Naive thymus-derived CD8-positive, alpha-beta T cell (primary cell): ENCODE results near the gene MAPKBP1. TPM values are rescaled to one million over a fixed set of nuclear protein-coding genes. Genes with fewer than 3 reads are reported as not detected.
A peak's percentile ranks its signal among the peaks of the same experiment; 100 is the strongest.
"Not testable (repeated sequence)": the region's sequence is repeated elsewhere in the genome, so short reads cannot be mapped to it uniquely, and the experiment has no call there.

Experiments
- ATAC-seq, 2 donors: fragments of 150-1000 bp; cut with Tn5 transposase in 1 of 2; sonication (Bioruptor Pico), chemical (Tn5 transposase) in 1 of 2; 1 replicate in 1 of 2; 2 replicates in 1 of 2; pipeline ENCODE4 v1.10.0; 2021; ENCODE audit warnings: mild to moderate bottlenecking in 2 of 2, moderate library complexity in 2 of 2
- POLR2A ChIA-PET: fragments of 350-600 bp; sonication (Branson Sonifier 250); formaldehyde crosslinking; loops from one replicate; lab custom pipeline; 2021; ENCODE audit warnings: antibody characterized with exemption; lab: Charles Lee
- DNase-seq, 10 donors: peaks; one replicate each; pipeline versions ENCODE4 v3.0.0 to v3.0.0-alpha.2; 2020 to 2022
- H3K27ac Mint-ChIP-seq, 10 donors: one replicate each; pipeline ENCODE4 v1.8.0; 2020 to 2022; ENCODE audit warnings: mild to moderate bottlenecking in 10 of 10, mixed read lengths in 10 of 10, moderate library complexity in 4 of 10, inconsistent platforms in 1 of 10
- H3K27me3 Mint-ChIP-seq, 5 donors: one replicate each; pipeline ENCODE4 v1.8.0; 2021 to 2022; ENCODE audit warnings: mixed read lengths in 5 of 5
- H3K36me3 Mint-ChIP-seq, 3 donors: one replicate each; pipeline ENCODE4 v1.8.0; 2020 to 2022; ENCODE audit warnings: mixed read lengths in 3 of 3, mild to moderate bottlenecking in 2 of 3, inconsistent platforms in 1 of 3
- H3K4me1 Mint-ChIP-seq, 4 donors: one replicate each; pipeline ENCODE4 v1.8.0; 2021 to 2022; ENCODE audit warnings: mixed read lengths in 4 of 4
- H3K4me3 Mint-ChIP-seq, 10 donors: one replicate each; pipeline ENCODE4 v1.8.0; 2020 to 2022; ENCODE audit warnings: mild to moderate bottlenecking in 10 of 10, mixed read lengths in 10 of 10, moderate library complexity in 6 of 10, inconsistent platforms in 1 of 10
- H3K9me3 Mint-ChIP-seq, 9 donors: one replicate each; pipeline ENCODE4 v1.8.0; 2020 to 2022; ENCODE audit warnings: mixed read lengths in 9 of 9, mild to moderate bottlenecking in 3 of 9, inconsistent platforms in 1 of 9, moderate library complexity in 1 of 9
- polyA plus RNA-seq, 3 donors: library from polyadenylated mRNA; unstranded; fragments of 300-500 nt; fragmentation: Illumina TruSeq; gene quantifications; one replicate each; pipeline ENCODE4 v1.2.3, GENCODE V29; 2021
- total RNA-seq, 8 experiments: library from RNA in 2 of 8; stranded (reverse) in 2 of 8; gene quantifications; one replicate each; pipeline ENCODE4 v1.2.3 and lab custom pipeline; 2021 to 2026

MAPKBP1 gene
- total RNA-seq, result 10 to 100 TPM; 36.0 to 39.8 TPM
- polyA plus RNA-seq, result 1 to 10 TPM; 1.5 to 4.0 (median 2.4) TPM
- total RNA-seq (lab: John Stamatoyannopoulos, UW), result 55.7 to 83.1 (median 63.6) reads per million in 6 experiments

GRCh38 chr15:41774062-41774881 lies at the start of gene MAPKBP1:
Gene MAPKBP1 (plus strand): TSS chr15:41774484. CDS start chr15:41775276, 792 bp downstream.
- peaks cover 32 to 64% (median 60%) of the 10 kb centered on the region in 4 donors for H3K4me1 Mint-ChIP-seq
- POLR2A ChIA-PET, result interaction anchor here (0.5 to 3.7 kb wide), 20 partner anchors 9 to 415 kb away, joined by 3 to 37 read pairs (median 4); partner anchors contain the start of genes JMJD7 and MGA
- H3K27me3 Mint-ChIP-seq, result no peaks in the 10 kb centered on the region
- ATAC-seq (peak; percentile 85 to 87), DNase-seq (peak; percentile 93 to 99 (median 97))
- peak within 1 kb of the TSS; percentile 90 to 99 (median 96) for H3K4me3 Mint-ChIP-seq
- H3K9me3 Mint-ChIP-seq, result no peaks in the 10 kb centered on the region
- H3K36me3 Mint-ChIP-seq, result peaks cover 0 to 8% (median 4%) of the 10 kb centered on the region in 3 donors
- peak within 1 kb of the TSS; percentile 86 to 97 (median 96) for H3K27ac Mint-ChIP-seq

- DNase-seq, result no peak
- H3K36me3 Mint-ChIP-seq, result peaks cover 0 to 48% (median 0%) of the 10 kb centered on the region in 3 donors
- no peak for ATAC-seq
- POLR2A ChIA-PET, result interaction anchor here (0.7 kb wide), 2 partner anchors 22 to 90 kb away, joined by 3 read pairs; no protein-coding TSS in a partner anchor
- H3K4me3 Mint-ChIP-seq, result no peak overlapping the region
- H3K27ac Mint-ChIP-seq, result peak overlapping the region in 3 of 10 donors; percentile 8 to 54 (median 31)
- H3K4me1 Mint-ChIP-seq, result peaks cover 0 to 29% (median 10%) of the 10 kb centered on the region in 4 donors
- no peaks in the 10 kb centered on the region for H3K27me3 Mint-ChIP-seq
- no peaks in the 10 kb centered on the region for H3K9me3 Mint-ChIP-seq
Measured at GRCh38 chr15:41727143-41727542, 47.1 kb upstream of the MAPKBP1 start.

GRCh38 chr15:41728061-41728460 lies 46.2 kb upstream of the MAPKBP1 start:
- H3K27ac Mint-ChIP-seq, H3K27me3 Mint-ChIP-seq, ATAC-seq, POLR2A ChIA-PET, DNase-seq, H3K4me3 Mint-ChIP-seq, H3K9me3 Mint-ChIP-seq: not testable (repeated sequence)
- peaks cover 0 to 54% (median 0%) of the 10 kb centered on the region in 3 donors for H3K36me3 Mint-ChIP-seq
- peaks cover 1 to 20% (median 8%) of the 10 kb centered on the region in 4 donors for H3K4me1 Mint-ChIP-seq

GRCh38 chr15:41730543-41730942 lies 43.7 kb upstream of the MAPKBP1 start:
- ATAC-seq (no peak), DNase-seq (no peak)
- peak overlapping the region in 1 of 10 donors; percentile 55 for H3K27ac Mint-ChIP-seq
- no peak overlapping the region for H3K4me3 Mint-ChIP-seq
- peaks cover 0 to 73% (median 7%) of the 10 kb centered on the region in 3 donors for H3K36me3 Mint-ChIP-seq
- no peaks in the 10 kb centered on the region for H3K9me3 Mint-ChIP-seq
- POLR2A ChIA-PET, result no interaction called here
- no peaks in the 10 kb centered on the region for H3K27me3 Mint-ChIP-seq
- peaks cover 1 to 5% (median 3%) of the 10 kb centered on the region in 4 donors for H3K4me1 Mint-ChIP-seq

- H3K9me3 Mint-ChIP-seq, result no peaks in the 10 kb centered on the region
- H3K27ac Mint-ChIP-seq, result no peak overlapping the region
- POLR2A ChIA-PET, result no interaction called here
- H3K4me3 Mint-ChIP-seq, result no peak overlapping the region
- DNase-seq (no peak), ATAC-seq (no peak)
- no peaks in the 10 kb centered on the region for H3K27me3 Mint-ChIP-seq
- peaks cover 4 to 76% (median 7%) of the 10 kb centered on the region in 3 donors for H3K36me3 Mint-ChIP-seq
- H3K4me1 Mint-ChIP-seq, result peaks cover 0 to 5% (median under 1%) of the 10 kb centered on the region in 4 donors
Measured at GRCh38 chr15:41732483-41732882, 41.8 kb upstream of the MAPKBP1 start.

- H3K27me3 Mint-ChIP-seq, result no peaks in the 10 kb centered on the region
- H3K27ac Mint-ChIP-seq, result peak overlapping the region in 1 of 10 donors; percentile 29
- peaks cover 0 to 5% (median 1%) of the 10 kb centered on the region in 4 donors for H3K4me1 Mint-ChIP-seq
- ATAC-seq, result no peak
- H3K4me3 Mint-ChIP-seq, result no peak overlapping the region
- peaks cover 4 to 78% (median 7%) of the 10 kb centered on the region in 3 donors for H3K36me3 Mint-ChIP-seq
- POLR2A ChIA-PET, result no interaction called here
- no peaks in the 10 kb centered on the region for H3K9me3 Mint-ChIP-seq
- no peak for DNase-seq
Measured at GRCh38 chr15:41734079-41734478, 40.2 kb upstream of the MAPKBP1 start.

GRCh38 chr15:41735046-41735445 lies 39.2 kb upstream of the MAPKBP1 start:
- peaks cover 0 to 5% (median 1%) of the 10 kb centered on the region in 4 donors for H3K4me1 Mint-ChIP-seq
- DNase-seq, result no peak
- no peak overlapping the region for H3K4me3 Mint-ChIP-seq
- H3K9me3 Mint-ChIP-seq, result no peaks in the 10 kb centered on the region
- ATAC-seq, result no peak
- H3K27ac Mint-ChIP-seq, result peak overlapping the region in 2 of 10 donors; percentile 22 to 29
- POLR2A ChIA-PET, result interaction anchor here (0.6 kb wide), 1 partner anchor 1710 kb away, joined by 3 read pairs; no protein-coding TSS in a partner anchor
- peaks cover 4 to 81% (median 7%) of the 10 kb centered on the region in 3 donors for H3K36me3 Mint-ChIP-seq
- H3K27me3 Mint-ChIP-seq, result no peaks in the 10 kb centered on the region

- ATAC-seq, H3K4me1 Mint-ChIP-seq, H3K9me3 Mint-ChIP-seq, DNase-seq, H3K27me3 Mint-ChIP-seq, H3K4me3 Mint-ChIP-seq: not testable (repeated sequence)
- POLR2A ChIA-PET, result interaction anchor here (0.6 kb wide), 1 partner anchor 1709 kb away, joined by 3 read pairs; no protein-coding TSS in a partner anchor
- peaks cover 4 to 80% (median 7%) of the 10 kb centered on the region in 3 donors for H3K36me3 Mint-ChIP-seq
- H3K27ac Mint-ChIP-seq, result peak overlapping the region in 2 of 10 donors; percentile 22 to 29
Measured at GRCh38 chr15:41735492-41735891, 38.8 kb upstream of the MAPKBP1 start.

GRCh38 chr15:41746802-41747201 lies 27.5 kb upstream of the MAPKBP1 start:
- peaks cover 0 to 4% (median 0%) of the 10 kb centered on the region in 4 donors for H3K4me1 Mint-ChIP-seq
- ATAC-seq, result no peak
- no peak overlapping the region for H3K4me3 Mint-ChIP-seq
- POLR2A ChIA-PET, result no interaction called here
- no peaks in the 10 kb centered on the region for H3K27me3 Mint-ChIP-seq
- H3K9me3 Mint-ChIP-seq, result no peaks in the 10 kb centered on the region
- peaks cover 9 to 76% (median 11%) of the 10 kb centered on the region in 3 donors for H3K36me3 Mint-ChIP-seq
- no peak for DNase-seq
- H3K27ac Mint-ChIP-seq, result peak overlapping the region in 3 of 10 donors; percentile 41 to 74 (median 45)

GRCh38 chr15:41756198-41756597 lies 18.1 kb upstream of the MAPKBP1 start:
- H3K36me3 Mint-ChIP-seq, result peaks cover 8 to 76% (median 8%) of the 10 kb centered on the region in 3 donors
- peaks cover 0 to 2% (median 0%) of the 10 kb centered on the region in 4 donors for H3K4me1 Mint-ChIP-seq
- no peaks in the 10 kb centered on the region for H3K27me3 Mint-ChIP-seq
- POLR2A ChIA-PET, result no interaction called here
- H3K27ac Mint-ChIP-seq, result peak overlapping the region in 1 of 10 donors; percentile 40
- ATAC-seq (no peak), DNase-seq (no peak)
- H3K9me3 Mint-ChIP-seq, result no peaks in the 10 kb centered on the region
- no peak overlapping the region for H3K4me3 Mint-ChIP-seq

GRCh38 chr15:41772720-41773331 lies 1.5 kb upstream of the MAPKBP1 start:
- DNase-seq (peak; percentile 24 to 82 (median 62)), ATAC-seq (peak; percentile 16 to 21)
- Mint-ChIP-seq H3K36me3 (peaks cover 0 to 20% (median 2%) of the 10 kb centered on the region in 3 donors), H3K4me3 (peak overlapping the region; percentile 25 to 99 (median 96)), H3K4me1 (peaks cover 23 to 51% (median 47%) of the 10 kb centered on the region in 4 donors), H3K27ac (peak overlapping the region in 9 of 10 donors; percentile 86 to 97 (median 96)), H3K27me3 (no peaks in the 10 kb centered on the region), H3K9me3 (no peaks in the 10 kb centered on the region)
- POLR2A ChIA-PET, result interaction anchor here (0.7 to 3.7 kb wide), 10 partner anchors 18 to 177 kb away, joined by 3 to 37 read pairs (median 4); partner anchors contain the start of gene JMJD7

- Mint-ChIP-seq H3K36me3 (peaks cover 0 to 15% (median 2%) of the 10 kb centered on the region in 3 donors), H3K4me3 (peak overlapping the region; percentile 90 to 99 (median 96)), H3K9me3 (no peaks in the 10 kb centered on the region), H3K27me3 (no peaks in the 10 kb centered on the region), H3K4me1 (peaks cover 28 to 56% (median 52%) of the 10 kb centered on the region in 4 donors), H3K27ac (peak overlapping the region in 9 of 10 donors; percentile 86 to 97 (median 96))
- POLR2A ChIA-PET, result interaction anchor here (0.7 to 3.7 kb wide), 14 partner anchors 17 to 178 kb away, joined by 3 to 37 read pairs (median 4); partner anchors contain the start of genes JMJD7 and MGA
- no peak for DNase-seq
- no peak for ATAC-seq
Measured at GRCh38 chr15:41773332-41773728, 954 bp upstream of the MAPKBP1 start.
